GM23338 (cell line): ENCODE data around the gene NOXA1. TPM values are rescaled to one million over a fixed set of nuclear protein-coding genes. Genes with fewer than 3 reads are reported as not detected.
"Not testable (repeated sequence)": the region's sequence is repeated elsewhere in the genome, so short reads cannot be mapped to it uniquely, and the experiment has no call there.

Experiments
- ATAC-seq: fragments of 200-7000 bp; cut with Tn5 transposase; 3 replicates; pipeline ENCODE4 v1.9.1; 2020
- DNase-seq: peaks from one replicate; pipeline ENCODE4 v3.0.0-alpha.2; 2015; ENCODE audit warnings: low spot score
- H2AFZ ChIP-seq: fragments of 200-600 bp; sonication (generic); 2 replicates; pipeline ENCODE4 v1.8.0; 2016; ENCODE audit warnings: antibody characterized with exemption, mild to moderate bottlenecking, moderate library complexity
- H3F3A ChIP-seq: fragments of 200-600 bp; sonication (generic); replicated peaks from 2 replicates; pipeline ENCODE4 v1.8.0; 2017; ENCODE audit warnings: antibody characterized with exemption, mixed run types, low read depth
- H3K27ac ChIP-seq: fragments of 200-600 bp; sonication (generic); 2 replicates; pipeline ENCODE4 v1.6.1; 2016; ENCODE audit warnings: low read depth
- H3K27me3 ChIP-seq: fragments of 200-600 bp; sonication (generic); 2 replicates; pipeline ENCODE4 v1.8.0; 2016; ENCODE audit warnings: mild to moderate bottlenecking, mixed run types, moderate library complexity; ENCODE audit not compliant: insufficient read depth
- H3K36me3 ChIP-seq: fragments of 200-600 bp; sonication (generic); 2 replicates; pipeline ENCODE4 v1.8.0; 2016; ENCODE audit warnings: mild to moderate bottlenecking; ENCODE audit not compliant: insufficient read depth
- H3K4me1 ChIP-seq: fragments of 200-600 bp; sonication (generic); 2 replicates; pipeline ENCODE4 v1.8.0; 2016; ENCODE audit warnings: mild to moderate bottlenecking, moderate library complexity; ENCODE audit not compliant: insufficient read depth
- H3K4me2 ChIP-seq: fragments of 200-600 bp; sonication (generic); 2 replicates; pipeline ENCODE4 v1.7.1; 2017; ENCODE audit warnings: mixed run types
- H3K4me3 ChIP-seq: fragments of 200-600 bp; sonication (generic); 2 replicates; pipeline ENCODE4 v1.6.1; 2016; ENCODE audit warnings: mixed run types
- H3K79me2 ChIP-seq: fragments of 200-600 bp; sonication (generic); replicated peaks from 2 replicates; pipeline ENCODE4 v1.8.0; 2017; ENCODE audit warnings: mild to moderate bottlenecking; ENCODE audit not compliant: insufficient read depth
- H3K9me2 ChIP-seq: fragments of 200-600 bp; sonication (generic); 2 replicates; pipeline ENCODE4 v1.8.0; 2017; ENCODE audit not compliant: insufficient read depth
- H4K20me1 ChIP-seq: fragments of 200-600 bp; sonication (generic); replicated peaks from 2 replicates; pipeline ENCODE4 v1.8.0; 2017; ENCODE audit warnings: mild to moderate bottlenecking; ENCODE audit not compliant: insufficient read depth
- H3K27ac Mint-ChIP-seq: 2 replicates; pipeline ENCODE4 v1.8.0; 2020; ENCODE audit warnings: inconsistent platforms, mild to moderate bottlenecking, moderate library complexity, mixed read lengths
- H3K27me3 Mint-ChIP-seq: 3 replicates; pipeline ENCODE4 v1.8.0; 2022; ENCODE audit warnings: low read depth, mild to moderate bottlenecking, moderate library complexity, mixed read lengths, inconsistent platforms; ENCODE audit not compliant: insufficient read depth, poor library complexity
- H3K36me3 Mint-ChIP-seq: 3 replicates; pipeline ENCODE4 v1.8.0; 2021; ENCODE audit warnings: low read depth, mild to moderate bottlenecking, inconsistent platforms, moderate library complexity, mixed read lengths
- H3K4me1 Mint-ChIP-seq: 3 replicates; pipeline ENCODE4 v1.8.0; 2020; ENCODE audit warnings: mild to moderate bottlenecking, inconsistent platforms, mixed read lengths
- H3K4me3 Mint-ChIP-seq: 3 replicates; pipeline ENCODE4 v1.8.0; 2021; ENCODE audit warnings: moderate library complexity, mild to moderate bottlenecking, inconsistent platforms, mixed read lengths
- H3K9me3 Mint-ChIP-seq: 3 replicates; pipeline ENCODE4 v1.8.0; 2020; ENCODE audit warnings: moderate library complexity, mild to moderate bottlenecking, inconsistent platforms, mixed read lengths
- EZH2 ChIP-seq: fragments of 200-600 bp; sonication (generic); IDR thresholded peaks from one replicate; pipeline ENCODE4 v1.8.0; 2017; ENCODE audit warnings: antibody characterized with exemption, mild to moderate bottlenecking, low read depth; ENCODE audit not compliant: unreplicated experiment
- EZH2phosphoT487 ChIP-seq: fragments of 200-600 bp; sonication (generic); IDR thresholded peaks from one replicate; pipeline ENCODE4 v1.8.1; 2018; ENCODE audit warnings: antibody characterized with exemption; ENCODE audit not compliant: unreplicated experiment
- POLR2AphosphoS5 ChIP-seq: IDR thresholded peaks from 2 replicates; pipeline ENCODE4 v1.6.1; 2016; ENCODE audit warnings: antibody characterized with exemption, low read depth
- REST ChIP-seq: IDR thresholded peaks from one replicate; pipeline ENCODE4 v1.6.1; 2018; ENCODE audit warnings: antibody characterized with exemption; ENCODE audit not compliant: unreplicated experiment
- ZNF114 ChIP-seq: fragments of 250-450 bp; sonication (Bioruptor Pico); IDR thresholded peaks from 2 replicates; pipeline ENCODE4 v1.5.0; 2020; ENCODE audit warnings: mild to moderate bottlenecking, moderate library complexity
- ZNF331 ChIP-seq: fragments of 250-450 bp; sonication (Bioruptor Pico); IDR thresholded peaks from 2 replicates; pipeline ENCODE4 v1.5.0; 2020; ENCODE audit warnings: low read depth, mild to moderate bottlenecking, moderate library complexity
- polyA plus RNA-seq: library from polyadenylated mRNA; unstranded; fragments of >200 nt; fragmentation: Nextera tagmentation; extraction: Ambion mirVana; gene quantifications from 2 replicates; pipeline ENCODE4 v1.2.1, GENCODE V29; 2016
- total RNA-seq: library from RNA; depleted of rRNA; stranded (reverse); fragments of >200 nt; shearing (Covaris generic); gene quantifications from 2 replicates; pipeline ENCODE4 v1.2.3, GENCODE V29; 2014

The NOXA1 gene
- total and polyA plus RNA-seq, 2 experiments from 2014 or later, result 0.59 to 0.68 TPM

GRCh38 chr9:137450539-137451222 is 27.5 kb downstream of the NOXA1 start:
- not testable (repeated sequence) for H3K4me2 ChIP-seq, H3K27ac Mint-ChIP-seq, H3K27ac ChIP-seq, H3K4me1 Mint-ChIP-seq, H3K4me1 ChIP-seq, H4K20me1 ChIP-seq, H2AFZ ChIP-seq, H3K4me3 Mint-ChIP-seq, H3K27me3 ChIP-seq, H3K79me2 ChIP-seq, H3K27me3 Mint-ChIP-seq, H3K9me3 Mint-ChIP-seq, DNase-seq, H3K36me3 Mint-ChIP-seq, H3K36me3 ChIP-seq, H3K4me3 ChIP-seq, H3F3A ChIP-seq, ATAC-seq, H3K9me2 ChIP-seq

GRCh38 chr9:137451264-137452005 is 28.2 kb downstream of the NOXA1 start:
- H3K9me2 ChIP-seq, H3K27me3 Mint-ChIP-seq, ATAC-seq, H2AFZ ChIP-seq, H3K4me2 ChIP-seq, H3K27me3 ChIP-seq, H3K9me3 Mint-ChIP-seq, H3K4me3 ChIP-seq, H3K36me3 ChIP-seq, H3K27ac Mint-ChIP-seq, H3K4me1 Mint-ChIP-seq, H3K4me3 Mint-ChIP-seq, H4K20me1 ChIP-seq, H3F3A ChIP-seq, H3K36me3 Mint-ChIP-seq, H3K27ac ChIP-seq, H3K79me2 ChIP-seq, H3K4me1 ChIP-seq, DNase-seq: not testable (repeated sequence)

GRCh38 chr9:137452006-137452760 is 29.0 kb downstream of the NOXA1 start:
- Histone ChIP-seq H3K4me3 (no peak overlapping the region), H3K4me1 (peaks cover 6% of the 10 kb centered on the region; the same call in 1 of the 2 replicates), H3F3A (0 out of 2 replicates have a peak, but pooled peaks cover 3% of the 10 kb centered on the region), H3K9me2 (no peaks in the 10 kb centered on the region), H3K27me3 (no peaks in the 10 kb centered on the region), H3K79me2 (no peaks in the 10 kb centered on the region), H3K27ac (no peak overlapping the region), H3K4me2 (no peak overlapping the region), H4K20me1 (no peaks in the 10 kb centered on the region; the same call in 1 of the 2 replicates), H2AFZ (no peak overlapping the region), H3K36me3 (peaks cover 6% of the 10 kb centered on the region; the same call in 1 of the 2 replicates)
- ATAC-seq, result no peak
- H3K4me3 Mint-ChIP-seq, result no peak overlapping the region
- no peaks in the 10 kb centered on the region for H3K9me3 Mint-ChIP-seq
- H3K36me3 Mint-ChIP-seq, result peaks cover 6% of the 10 kb centered on the region; the same call in 2 of the 3 replicates
- H3K4me1 Mint-ChIP-seq, result peaks cover 6% of the 10 kb centered on the region; the same call in 1 of the 3 replicates
- DNase-seq, result no peak
- no peak overlapping the region for H3K27ac Mint-ChIP-seq
- H3K27me3 Mint-ChIP-seq, result peaks cover 7% of the 10 kb centered on the region
- TF ChIP-seq ZNF114 (CRISPR knock-in tag) (no peak), EZH2 (no peak), REST (no peak), EZH2phosphoT487 (no peak), ZNF331 (no peak), POLR2AphosphoS5 (no peak)
